GM21717 (cell line): ENCODE data around the gene SHANK2.

Experiments
- ATAC-seq: cut with Tn5 transposase; IDR thresholded peaks from one replicate; pipeline ENCODE4 v1.9.1; 2021; ENCODE audit warnings: mild to moderate bottlenecking, moderate library complexity; ENCODE audit not compliant: unreplicated experiment

The SHANK2 gene

DNA sequence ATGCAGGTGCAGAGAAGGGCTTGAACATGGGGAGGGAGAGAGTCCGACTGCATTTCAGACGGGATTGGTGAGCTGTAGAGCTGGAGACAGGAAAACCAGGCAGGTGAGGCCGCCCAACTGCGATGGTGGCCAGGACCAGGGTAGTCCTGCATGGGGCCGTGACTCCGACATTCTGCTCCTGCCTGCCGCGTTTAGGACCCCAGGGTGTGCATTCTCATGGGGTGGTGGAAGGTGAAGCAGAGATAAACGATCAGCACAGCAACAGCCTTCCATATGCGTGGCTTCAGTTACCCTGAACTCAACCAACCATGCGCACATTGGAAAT, 29.3 kb downstream of the SHANK2 start:
- no peak for ATAC-seq

DNA sequence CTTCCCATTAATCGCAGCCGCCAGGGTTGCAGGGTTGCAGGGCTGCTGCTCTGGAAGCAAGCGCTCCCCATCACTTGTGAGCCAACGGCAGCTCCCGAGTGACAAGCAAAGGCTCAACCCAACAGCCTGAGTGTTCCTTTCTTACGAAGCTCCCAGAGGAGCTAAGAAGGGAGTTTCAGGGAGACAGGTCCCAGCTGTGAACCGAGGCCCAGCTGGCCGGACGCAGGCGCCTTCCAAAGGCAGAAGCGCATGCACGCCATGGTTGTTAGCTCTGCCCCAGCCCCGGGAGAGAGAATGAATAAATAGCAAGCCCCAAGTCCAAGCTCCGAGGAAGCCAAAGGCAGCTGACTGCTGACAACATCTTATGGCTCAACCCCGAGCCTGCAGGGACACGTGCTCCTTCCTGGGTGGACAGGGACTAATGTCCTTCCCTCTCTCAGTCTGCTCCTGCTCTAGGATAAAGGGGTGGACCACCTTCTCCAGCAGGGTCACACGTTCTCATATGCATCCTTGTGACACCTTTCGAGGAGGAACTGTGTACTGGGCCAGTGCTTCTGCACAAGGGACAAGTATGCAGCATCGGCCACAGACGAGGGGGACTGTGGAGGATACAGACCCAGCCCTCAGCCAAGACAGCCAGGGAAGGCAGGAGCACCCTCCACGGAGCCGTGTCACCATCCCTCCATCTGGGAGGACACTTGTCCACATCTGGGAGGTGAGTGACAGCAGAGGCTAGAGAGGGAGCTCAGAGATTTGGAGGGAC, 29.9 kb downstream of the SHANK2 start:
- no peak for ATAC-seq

DNA sequence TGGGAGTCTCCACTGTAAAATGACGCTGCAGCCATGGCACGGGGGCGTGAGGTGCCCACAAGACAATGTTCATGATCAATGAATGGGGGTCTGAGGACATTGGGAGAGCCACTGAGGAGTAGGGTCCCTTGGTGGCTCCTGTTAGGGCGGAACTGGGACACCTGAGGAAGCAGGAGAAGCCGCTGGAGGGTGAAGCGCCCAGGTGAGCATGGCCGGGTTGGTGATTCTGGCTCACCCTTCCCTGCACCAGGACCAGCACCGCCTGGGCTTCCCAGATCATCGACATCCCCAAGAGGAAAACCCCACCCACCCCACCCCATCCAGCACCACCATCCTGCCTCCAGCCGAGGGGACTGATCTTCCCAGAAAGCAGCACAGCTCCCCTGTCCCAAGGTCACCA, 30.6 kb downstream of the SHANK2 start:
- ATAC-seq = no peak

DNA sequence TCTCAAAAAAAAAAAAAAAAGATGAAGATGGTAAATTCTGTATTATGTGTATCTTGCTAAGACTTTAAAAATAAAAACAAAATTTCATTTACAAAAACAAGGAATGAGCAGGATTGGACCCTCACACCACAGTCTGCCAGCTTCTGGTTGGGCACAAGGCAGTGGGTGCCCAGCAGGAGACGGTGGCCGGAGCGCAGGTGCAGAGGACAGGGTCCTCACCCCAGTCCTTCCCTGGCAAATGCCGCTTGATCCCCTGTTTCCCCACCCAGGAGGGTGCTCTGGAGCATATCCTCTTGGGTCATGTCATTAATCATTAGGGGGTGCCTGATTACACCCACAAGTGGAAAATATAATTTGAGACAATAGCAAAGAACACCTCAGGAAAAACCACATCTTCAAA, 31.2 kb downstream of the SHANK2 start:
- ATAC-seq = no peak

DNA sequence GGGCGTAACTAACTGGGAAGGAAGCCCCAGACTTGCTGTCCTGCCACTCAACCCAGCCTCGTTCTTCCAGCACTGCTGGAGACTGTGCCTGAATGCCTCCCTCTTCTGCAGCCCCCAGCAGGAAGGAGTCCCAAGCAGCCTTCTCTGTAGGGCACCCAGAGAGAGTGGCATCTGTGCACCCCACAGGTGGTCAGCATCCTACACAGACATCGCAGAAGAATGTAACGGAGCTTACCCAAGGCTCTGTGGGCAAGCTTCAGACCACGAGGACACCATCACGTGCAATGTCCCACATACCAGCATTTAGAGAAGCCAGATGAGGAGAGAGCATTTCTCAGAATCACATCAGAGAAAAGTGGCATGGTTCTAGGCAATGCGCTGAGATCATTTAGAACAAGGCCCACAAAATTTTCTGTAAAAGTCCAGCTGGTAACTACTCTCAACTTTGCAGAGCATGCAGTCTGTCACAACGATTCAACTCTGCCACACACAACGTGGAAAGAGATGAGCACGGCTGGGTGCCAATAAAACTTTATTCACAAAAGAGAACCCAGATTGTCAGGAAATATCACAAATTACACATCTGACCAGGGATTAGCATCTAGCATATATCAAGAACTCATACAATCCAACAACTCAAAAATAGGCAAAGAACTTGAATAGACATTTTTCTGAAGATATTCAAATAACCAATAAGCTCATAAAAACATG, 33.4 kb downstream of the SHANK2 start:
- no peak for ATAC-seq

DNA sequence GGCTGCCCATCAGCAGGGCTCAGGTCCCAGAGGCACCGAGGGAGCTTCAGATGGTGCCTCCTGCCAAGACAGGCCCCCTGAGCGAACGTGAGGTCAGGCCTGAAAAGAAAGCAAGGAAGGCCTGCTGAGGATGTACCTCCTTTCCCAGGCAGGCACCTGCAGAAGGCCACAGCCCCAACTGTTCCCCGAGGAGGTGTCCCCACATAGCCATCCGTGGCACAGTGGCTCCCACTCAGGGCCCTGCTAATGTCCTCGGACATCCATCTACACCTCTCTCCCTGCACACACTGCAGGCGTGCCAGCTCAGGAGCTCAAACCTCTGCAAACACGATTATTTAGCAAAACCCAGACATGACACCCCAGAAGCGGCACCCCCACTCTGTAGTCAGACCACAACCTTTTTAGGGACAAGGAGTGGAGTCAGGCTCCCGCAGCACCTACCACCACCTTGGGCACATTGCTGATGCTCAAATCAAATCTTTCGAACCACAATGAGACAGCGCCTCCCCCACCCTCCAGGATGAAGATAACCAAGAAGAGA, 36.9 kb downstream of the SHANK2 start:
- ATAC-seq = no peak

DNA sequence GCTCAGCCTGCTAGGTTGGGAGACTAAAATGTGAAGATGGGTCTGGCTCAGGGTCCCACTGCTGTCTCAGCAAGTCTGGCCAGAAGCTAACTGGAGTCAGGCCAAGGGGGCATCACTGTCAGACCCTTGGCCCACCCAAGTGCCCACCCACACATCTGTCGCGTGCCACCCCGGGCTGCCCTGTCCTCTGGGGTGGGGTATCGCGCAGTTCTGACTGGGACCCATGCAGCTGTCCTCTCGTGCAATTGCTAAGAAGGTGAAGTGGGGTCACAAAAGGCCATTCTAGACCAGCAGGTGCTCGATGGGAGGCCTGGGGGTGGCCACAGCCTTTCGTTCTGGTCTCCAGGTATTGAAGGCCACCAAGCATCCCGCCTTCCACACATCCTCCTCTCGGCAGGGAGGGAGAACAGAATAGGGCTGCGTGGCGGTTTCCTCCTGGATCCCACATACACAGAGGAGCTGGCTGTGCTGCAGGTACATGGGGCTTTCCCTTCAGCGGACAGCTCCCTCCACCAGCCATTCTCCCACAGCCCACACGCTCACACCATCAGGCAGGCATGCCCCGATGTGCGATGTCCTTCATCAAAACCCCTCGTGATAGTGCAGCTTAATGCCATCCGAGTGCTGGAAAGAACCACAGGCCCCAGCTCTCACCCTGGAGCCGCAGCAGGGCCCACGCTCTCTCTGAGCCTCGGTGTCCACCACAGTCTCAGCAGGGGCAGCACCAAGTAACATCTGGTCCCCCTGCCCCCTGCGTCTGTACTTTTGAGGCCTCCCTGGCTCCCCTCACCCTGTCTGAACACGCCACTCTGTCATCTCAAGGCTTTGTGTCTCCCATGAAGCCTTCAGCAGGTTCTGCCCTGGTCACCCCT, 37.6 kb downstream of the SHANK2 start:
- ATAC-seq = no peak

DNA sequence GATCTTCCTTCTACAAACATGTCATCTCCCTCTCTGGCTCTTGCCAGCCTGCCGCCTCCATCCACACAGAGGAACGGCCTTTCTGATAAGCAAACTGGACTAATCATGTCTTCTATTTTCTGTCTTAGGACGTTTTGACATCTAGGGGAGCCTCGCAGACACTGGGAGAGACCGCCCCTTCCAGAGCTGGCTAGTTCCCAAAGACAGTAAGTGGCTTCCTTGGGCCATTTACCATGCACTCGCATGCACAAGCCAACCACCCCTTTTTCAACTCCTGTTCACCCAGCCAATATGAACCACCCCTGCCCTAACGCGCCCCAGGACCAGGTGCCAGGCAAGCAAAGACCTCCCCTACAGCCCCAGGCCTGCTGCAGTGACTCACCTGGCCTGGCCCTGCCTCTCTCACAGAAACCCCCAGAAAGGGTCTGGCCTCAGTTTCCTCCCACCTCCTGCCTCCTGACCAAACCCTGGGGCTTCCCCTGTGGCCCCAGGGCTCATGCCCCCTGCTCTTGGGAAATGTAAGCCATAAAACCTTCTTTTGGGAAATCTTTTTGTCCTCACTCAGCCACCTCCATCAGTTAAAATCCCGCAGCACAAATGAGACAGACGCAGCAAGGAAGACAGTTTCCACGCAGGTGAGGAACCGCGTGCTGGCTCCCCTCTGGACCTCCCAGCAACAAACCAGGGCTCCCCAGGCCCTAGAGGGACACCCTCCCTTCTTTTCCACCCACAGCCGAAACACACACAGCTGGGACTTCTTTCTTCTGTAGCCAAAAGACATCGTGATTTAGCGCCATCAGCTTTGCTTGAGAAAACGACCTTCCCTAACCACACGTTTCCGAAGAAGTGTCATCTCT, 38.5 kb downstream of the SHANK2 start:
- no peak for ATAC-seq

DNA sequence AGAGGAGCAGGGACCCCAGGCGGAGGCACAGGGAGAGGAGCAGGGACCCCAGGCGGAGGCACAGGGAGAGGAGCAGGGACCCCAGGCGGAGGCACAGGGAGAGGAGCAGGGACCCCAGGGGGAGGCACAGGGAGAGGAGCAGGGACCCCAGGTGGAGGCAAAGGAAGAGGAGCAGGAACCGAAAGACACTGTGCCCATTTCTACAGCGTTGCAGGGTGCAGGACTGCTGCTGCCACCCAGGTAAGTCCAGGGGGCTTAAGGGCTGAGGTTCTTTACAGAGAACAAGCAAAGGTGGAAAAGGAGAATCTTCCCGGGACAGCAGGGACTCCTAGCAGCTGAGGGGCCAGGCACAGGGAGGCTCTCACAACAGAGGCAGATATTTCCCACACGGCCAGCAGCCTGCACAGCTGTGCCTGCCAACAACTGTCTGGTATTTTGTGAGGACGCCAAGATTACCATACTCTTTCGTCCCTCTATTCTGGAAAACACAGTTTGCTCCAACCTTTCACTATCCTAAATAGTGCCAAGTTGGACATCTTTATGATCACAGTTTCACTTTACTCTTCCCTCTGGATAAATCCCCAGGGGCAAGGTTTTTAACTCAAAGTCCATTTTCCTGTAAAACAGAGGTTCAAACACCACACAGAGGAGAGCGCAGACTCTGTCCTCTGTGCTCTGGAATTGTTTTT, 39.4 kb downstream of the SHANK2 start:
- ATAC-seq = no peak

DNA sequence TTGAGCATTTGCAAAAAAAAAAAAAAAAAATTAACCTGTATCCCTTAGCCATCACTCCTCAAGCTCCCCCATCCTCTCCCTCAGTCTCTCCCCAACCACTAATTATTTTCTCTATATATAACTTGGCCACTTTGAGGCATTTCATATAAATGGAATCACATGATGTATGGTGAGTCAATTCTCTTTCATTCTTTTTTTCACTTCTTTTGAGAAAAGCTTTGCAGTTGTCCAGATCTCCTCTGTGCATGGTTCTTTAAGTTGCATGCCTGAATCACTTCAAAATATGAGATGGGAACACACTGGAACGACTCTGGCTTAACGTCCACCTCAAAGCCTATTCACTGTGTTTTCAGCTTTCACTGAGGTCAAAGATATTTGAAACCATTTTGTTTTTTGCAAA, 40.7 kb downstream of the SHANK2 start:
- ATAC-seq = no peak

DNA sequence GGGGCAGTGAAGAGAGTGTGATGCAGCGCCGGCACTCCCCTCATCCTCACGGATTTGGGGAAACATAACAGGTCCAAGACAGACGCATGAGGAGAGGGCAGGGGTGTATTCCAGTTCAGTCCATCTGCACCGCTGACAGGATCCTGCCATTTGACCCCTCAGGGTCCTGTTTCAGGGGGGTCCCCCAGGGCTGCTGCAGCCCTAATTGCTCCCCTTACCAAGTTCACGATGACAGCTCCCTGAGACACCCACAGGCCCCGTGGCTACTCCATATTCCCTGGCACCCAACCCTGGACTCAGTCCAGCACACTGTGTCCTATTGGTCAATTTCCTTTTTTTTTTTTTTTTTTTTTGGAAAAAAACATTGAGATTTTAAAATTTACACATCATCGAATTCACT, 41.5 kb downstream of the SHANK2 start:
- no peak for ATAC-seq

DNA sequence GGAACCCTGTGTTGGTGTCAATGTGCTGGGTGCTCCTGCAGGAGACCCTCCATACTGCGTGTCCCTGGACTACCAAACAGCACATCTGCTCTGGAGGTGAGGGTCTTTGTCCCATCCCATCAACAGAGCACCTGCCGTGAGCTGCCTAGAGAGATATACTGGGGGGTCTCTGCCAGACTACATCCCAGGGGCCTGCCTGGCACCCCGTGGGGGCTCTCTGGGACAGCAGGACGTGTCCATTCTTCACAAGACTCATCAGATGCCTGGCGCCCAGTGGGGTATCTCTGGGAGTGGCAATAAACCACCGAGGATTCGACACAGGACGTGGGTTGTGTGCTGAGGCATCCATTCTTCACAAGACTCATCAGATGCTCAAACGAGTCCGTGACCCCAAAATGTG, 42.7 kb downstream of the SHANK2 start:
- ATAC-seq = no peak

DNA sequence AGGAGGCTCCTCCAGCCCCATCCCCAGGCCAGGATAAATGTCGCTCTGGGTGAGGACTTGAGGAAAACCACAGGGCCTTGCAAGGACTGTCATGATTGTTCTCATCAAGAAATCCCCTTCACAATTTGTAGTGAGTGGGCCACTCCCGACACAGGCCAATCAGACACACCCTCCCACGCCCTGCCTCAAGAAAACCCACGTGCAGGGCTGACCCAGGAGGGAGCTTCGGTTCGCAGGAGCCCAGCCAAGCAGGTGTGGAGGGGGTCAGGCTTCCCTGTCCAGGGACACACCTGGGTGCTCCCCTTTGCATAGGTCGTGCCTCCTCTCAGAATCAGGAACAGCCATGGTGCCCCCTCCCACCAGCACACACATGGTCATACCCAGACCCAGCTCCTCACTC, 43.2 kb downstream of the SHANK2 start:
- ATAC-seq = no peak

DNA sequence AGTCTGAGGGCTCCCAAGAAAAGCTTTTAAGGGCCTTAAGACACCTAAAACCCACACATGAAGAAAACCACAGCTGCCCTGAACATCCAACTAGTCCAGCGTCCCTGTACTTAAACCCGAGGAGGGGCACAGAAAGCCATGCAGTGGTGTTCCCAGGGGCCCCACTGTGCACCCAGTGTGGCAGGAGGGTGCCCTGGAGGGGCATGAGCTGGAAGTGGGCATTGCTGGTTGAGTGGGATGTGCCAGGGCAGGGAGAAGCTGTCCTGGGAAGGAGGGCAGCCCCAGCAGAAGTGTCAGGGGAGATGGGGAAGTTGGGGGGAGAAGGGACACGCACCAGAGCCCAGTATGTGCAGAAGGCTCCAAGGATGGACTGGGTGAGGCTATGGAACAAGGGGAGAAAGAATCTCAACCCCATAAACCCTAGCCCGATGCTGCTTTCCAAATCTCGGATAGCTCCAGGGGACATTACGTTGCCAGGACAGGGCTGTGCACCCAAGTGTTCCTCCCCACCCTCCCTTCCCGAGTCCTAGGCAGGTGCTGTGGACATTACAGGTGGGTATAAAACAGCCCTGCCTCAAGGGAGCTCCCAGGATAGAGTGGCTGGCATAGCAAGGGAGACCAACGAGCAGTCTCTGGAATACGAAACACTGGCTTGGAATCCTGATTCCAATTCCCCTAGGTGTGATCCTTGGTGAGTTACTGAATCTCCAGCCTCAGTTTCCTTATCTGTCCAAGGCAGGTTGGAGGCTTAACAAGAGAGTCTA, 44.2 kb downstream of the SHANK2 start:
- no peak for ATAC-seq

DNA sequence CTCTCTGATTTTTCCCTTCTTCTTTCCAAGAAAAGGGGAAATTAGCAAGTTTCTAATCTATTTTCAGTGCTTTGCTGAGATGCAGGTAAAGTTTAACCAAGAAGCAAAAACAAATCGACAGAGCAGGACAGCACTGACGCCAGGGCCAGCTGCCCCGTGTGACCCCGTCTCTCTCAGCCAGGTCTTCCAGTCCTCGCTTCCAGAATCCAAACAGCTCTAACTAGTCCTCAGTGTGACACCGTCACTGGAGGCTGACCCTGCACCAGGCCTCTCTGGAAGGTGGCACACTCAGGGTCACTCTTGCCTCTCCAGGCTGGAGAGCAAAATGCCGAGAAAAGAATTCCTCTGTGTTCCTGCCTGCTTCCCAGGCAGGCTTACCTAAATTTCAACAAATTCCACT, 44.8 kb downstream of the SHANK2 start:
- no peak for ATAC-seq

DNA sequence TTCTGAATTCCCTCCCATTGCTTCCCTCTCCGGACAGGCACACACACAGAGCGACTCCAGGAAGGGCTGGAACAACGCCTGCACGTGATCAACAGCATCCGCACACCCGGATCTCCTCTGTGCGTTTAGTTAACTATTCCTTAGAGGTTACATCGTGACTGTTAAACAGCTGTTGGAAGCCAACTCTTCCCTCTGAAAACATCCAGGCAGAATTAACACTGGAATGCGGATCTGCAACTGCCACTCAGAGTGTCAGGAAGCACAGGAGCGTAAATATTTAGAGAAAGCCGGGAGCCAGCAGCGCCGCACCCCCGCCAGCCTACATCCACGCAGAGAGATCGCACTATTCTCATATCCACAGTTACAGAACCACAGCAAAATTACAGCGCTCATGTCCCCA, 46.2 kb downstream of the SHANK2 start:
- ATAC-seq = no peak

DNA sequence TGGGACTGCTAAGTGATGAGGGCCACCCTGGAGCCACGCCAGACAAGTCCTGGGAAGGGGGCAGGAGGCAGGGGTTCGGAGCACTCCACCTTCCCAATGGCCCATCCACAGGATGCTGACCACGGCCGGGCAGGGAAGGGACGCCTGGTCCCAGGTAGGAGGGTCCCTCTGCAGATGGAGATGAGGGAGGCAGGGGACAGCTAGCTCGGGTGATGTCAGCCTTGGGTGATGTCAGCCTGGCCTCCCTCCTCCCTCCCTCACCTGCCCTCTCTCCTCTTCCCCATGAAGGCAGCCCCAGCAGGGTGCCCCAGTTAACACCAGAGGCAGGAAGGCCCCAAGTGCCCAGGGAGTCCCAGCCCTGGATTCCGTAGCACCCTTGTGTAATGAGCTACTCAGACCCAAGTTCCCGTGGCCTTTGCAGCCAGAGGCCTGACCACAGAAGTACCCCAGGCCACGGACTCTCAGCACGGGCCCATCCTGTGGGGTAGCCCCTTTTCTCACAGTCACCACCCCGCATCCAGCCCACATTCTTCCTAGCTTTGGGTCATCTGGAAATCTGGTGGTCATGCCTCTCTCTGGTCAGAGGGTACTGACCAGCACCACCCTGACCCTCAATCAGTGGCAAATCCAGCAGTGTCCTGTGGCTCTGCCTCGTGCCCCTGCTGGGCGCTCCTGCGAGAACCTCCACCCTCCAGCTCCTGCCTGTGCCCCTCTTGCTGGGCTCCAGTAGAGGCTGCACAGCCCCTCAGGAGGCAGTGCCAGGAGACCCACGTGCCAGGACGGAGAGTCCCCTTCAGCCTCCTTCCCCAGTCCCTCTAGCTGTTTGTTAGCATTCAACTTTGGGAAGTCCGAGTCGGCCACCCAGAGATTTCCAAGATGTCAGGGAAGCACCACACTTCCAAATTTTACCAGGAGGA, 47.4 kb downstream of the SHANK2 start:
- ATAC-seq = no peak

DNA sequence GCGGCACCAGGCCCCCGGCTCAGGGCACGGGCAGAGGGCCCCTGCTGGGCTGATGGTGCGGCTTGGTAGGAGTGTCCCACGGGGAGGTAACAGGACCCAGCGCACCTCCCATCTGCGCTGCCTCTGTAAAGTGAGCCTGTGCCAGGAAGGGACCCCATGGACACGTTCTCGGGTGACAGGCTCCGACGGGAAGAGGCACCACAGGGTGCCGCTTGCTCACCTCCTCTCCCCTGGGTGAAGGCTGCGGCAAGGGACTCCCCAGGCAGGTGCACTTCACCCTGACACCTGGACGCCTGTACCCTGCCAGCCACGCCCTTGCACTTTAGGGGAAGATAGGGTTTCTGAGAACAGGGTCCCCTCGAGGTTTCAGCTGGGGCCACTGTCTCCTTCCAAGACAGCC, 48.1 kb downstream of the SHANK2 start:
- ATAC-seq = no peak
